ENCODE measurements around the gene ABCA9. TPM values are rescaled to one million over a fixed set of nuclear protein-coding genes. Genes with fewer than 3 reads are reported as not detected.

Gene ABCA9, protein sequence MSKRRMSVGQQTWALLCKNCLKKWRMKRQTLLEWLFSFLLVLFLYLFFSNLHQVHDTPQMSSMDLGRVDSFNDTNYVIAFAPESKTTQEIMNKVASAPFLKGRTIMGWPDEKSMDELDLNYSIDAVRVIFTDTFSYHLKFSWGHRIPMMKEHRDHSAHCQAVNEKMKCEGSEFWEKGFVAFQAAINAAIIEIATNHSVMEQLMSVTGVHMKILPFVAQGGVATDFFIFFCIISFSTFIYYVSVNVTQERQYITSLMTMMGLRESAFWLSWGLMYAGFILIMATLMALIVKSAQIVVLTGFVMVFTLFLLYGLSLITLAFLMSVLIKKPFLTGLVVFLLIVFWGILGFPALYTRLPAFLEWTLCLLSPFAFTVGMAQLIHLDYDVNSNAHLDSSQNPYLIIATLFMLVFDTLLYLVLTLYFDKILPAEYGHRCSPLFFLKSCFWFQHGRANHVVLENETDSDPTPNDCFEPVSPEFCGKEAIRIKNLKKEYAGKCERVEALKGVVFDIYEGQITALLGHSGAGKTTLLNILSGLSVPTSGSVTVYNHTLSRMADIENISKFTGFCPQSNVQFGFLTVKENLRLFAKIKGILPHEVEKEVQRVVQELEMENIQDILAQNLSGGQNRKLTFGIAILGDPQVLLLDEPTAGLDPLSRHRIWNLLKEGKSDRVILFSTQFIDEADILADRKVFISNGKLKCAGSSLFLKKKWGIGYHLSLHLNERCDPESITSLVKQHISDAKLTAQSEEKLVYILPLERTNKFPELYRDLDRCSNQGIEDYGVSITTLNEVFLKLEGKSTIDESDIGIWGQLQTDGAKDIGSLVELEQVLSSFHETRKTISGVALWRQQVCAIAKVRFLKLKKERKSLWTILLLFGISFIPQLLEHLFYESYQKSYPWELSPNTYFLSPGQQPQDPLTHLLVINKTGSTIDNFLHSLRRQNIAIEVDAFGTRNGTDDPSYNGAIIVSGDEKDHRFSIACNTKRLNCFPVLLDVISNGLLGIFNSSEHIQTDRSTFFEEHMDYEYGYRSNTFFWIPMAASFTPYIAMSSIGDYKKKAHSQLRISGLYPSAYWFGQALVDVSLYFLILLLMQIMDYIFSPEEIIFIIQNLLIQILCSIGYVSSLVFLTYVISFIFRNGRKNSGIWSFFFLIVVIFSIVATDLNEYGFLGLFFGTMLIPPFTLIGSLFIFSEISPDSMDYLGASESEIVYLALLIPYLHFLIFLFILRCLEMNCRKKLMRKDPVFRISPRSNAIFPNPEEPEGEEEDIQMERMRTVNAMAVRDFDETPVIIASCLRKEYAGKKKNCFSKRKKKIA (N-terminal part only)
- polyA plus RNA-seq (2013, experiment 1 of 2): not detected
- polyA plus RNA-seq (2013, experiment 2 of 2): not detected

DNA sequence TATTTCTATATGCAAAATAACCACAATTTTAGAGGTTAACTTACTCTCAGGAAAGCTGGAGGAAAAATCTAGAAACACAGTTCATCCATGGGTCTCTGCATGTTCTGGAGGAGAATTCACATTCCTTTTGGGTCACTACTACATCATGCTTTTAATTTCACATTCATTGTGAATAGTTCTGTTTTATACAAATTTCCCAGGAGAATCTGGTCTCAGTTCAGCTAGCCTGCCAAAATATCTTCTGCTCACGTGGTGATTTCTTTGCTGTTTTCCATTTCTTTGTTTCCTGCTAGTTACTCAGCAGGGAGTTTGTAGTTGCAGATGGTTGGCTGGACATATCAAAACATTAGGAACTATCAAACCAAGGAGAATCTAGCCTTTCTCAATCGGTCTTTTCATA lies at the start of gene ABCA9:
Gene ABCA9 (minus strand): TSS at position 106 of the 400 bp plus-strand sequence. CDS start 9,801 bp downstream, outside the sequence.
- DNase-seq: no peak

DNA sequence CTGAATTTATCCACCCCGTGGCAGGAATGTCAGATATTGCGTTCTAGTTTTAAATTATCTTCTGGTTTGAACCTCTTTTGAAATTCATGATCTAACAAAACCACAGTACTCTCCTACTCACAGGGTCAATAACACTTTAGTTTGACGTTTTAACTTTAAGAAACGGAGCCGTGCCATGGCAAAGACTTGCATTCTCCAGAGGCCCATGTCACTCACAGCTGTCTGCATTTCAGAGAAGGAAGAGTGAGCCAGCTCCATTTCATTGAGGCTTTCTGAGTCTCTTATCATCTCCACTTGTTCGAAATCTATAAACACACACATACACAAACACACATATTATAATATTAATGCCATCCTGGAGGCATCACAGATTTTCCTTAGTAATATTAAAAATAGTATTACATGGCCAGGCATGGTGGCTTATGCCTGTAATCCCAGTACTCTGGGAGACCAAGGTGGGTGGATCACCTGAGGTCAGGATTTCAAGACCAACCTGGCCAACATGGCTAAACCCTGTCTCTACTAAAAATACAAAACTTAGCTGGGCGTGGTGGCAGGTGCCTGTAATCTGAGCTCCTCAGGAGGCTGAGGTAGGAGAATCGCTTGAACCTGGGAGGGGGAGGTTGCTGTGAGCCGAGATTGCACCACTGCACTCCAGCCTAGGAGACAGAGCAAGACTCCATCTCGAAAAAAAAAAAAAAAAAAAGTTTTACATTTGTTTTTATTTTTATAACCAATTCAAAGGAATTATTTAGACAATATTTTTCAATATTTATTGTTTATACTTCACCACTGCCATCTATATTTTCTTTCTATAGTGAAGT lies 45.4 kb upstream of the ABCA9 start:
- Histone ChIP-seq H3K27me3 (ENCODE audit: insufficient read depth, low read length, poor library complexity) (no peaks in the 10 kb centered on the region), H3K4me3 (ENCODE audit: low read length) (no peak overlapping the region), H3K79me2 (ENCODE audit: control insufficient read depth, insufficient read depth, low read length) (no peaks in the 10 kb centered on the region), H2BK5ac (ENCODE audit: low read length) (no peak overlapping the region), H3K18ac (ENCODE audit: low read length) (no peak overlapping the region), H4K8ac (ENCODE audit: low read depth, low read length) (no peak overlapping the region), H2AK5ac (ENCODE audit: low read length) (no peak overlapping the region), H2BK120ac (ENCODE audit: low read depth, low read length) (no peak overlapping the region), H3K56ac (ENCODE audit: low read length) (no peak overlapping the region), H3K23ac (ENCODE audit: low read length) (no peak overlapping the region), H4K5ac (ENCODE audit: low read length) (no peak overlapping the region), H3K79me1 (ENCODE audit: low read length) (no peaks in the 10 kb centered on the region), H3K9ac (ENCODE audit: low read length) (no peak overlapping the region), H3K4me2 (ENCODE audit: low read length) (no peak overlapping the region), H3K4ac (ENCODE audit: low read depth, low read length) (no peak overlapping the region), H2BK15ac (replicated peaks; ENCODE audit: low read depth) (no peak overlapping the region), H3K27ac (ENCODE audit: low read depth, low read length) (no peak overlapping the region), H3K4me1 (ENCODE audit: control insufficient read depth, low read depth, low read length) (no peaks in the 10 kb centered on the region), H3K36me3 (ENCODE audit: control insufficient read depth, insufficient read depth, low read length) (no peaks in the 10 kb centered on the region)
- WGBS (ENCODE audit: extremely low coverage, insufficient coverage, low lambda C conversion rate): no CpG with 5 or more reads among the region's 10 CpGs
- DNase-seq: no peak

More for the DNA sequence above, at the start of gene ABCA9:
- Histone ChIP-seq H3K18ac (ENCODE audit: low read length) (no peak within 1 kb of the TSS), H3K36me3 (ENCODE audit: control insufficient read depth, insufficient read depth, low read length) (no peaks in the 10 kb centered on the region), H3K23ac (ENCODE audit: low read length) (no peak within 1 kb of the TSS), H2BK120ac (ENCODE audit: low read depth, low read length) (no peak within 1 kb of the TSS), H2AK5ac (ENCODE audit: low read length) (no peak within 1 kb of the TSS), H2BK5ac (ENCODE audit: low read length) (no peak within 1 kb of the TSS), H3K4me1 (ENCODE audit: control insufficient read depth, low read depth, low read length) (no peaks in the 10 kb centered on the region), H3K79me2 (ENCODE audit: control insufficient read depth, insufficient read depth, low read length) (no peaks in the 10 kb centered on the region), H4K8ac (ENCODE audit: low read depth, low read length) (no peak within 1 kb of the TSS), H3K4ac (ENCODE audit: low read depth, low read length) (no peak within 1 kb of the TSS), H3K9ac (ENCODE audit: low read length) (no peak within 1 kb of the TSS), H3K27ac (ENCODE audit: low read depth, low read length) (no peak within 1 kb of the TSS), H3K27me3 (ENCODE audit: insufficient read depth, low read length, poor library complexity) (no peaks in the 10 kb centered on the region), H3K79me1 (ENCODE audit: low read length) (no peaks in the 10 kb centered on the region), H4K5ac (ENCODE audit: low read length) (no peak within 1 kb of the TSS), H3K4me2 (ENCODE audit: low read length) (no peak within 1 kb of the TSS), H2BK15ac (replicated peaks; ENCODE audit: low read depth) (no peak within 1 kb of the TSS), H3K56ac (ENCODE audit: low read length) (no peak within 1 kb of the TSS), H3K4me3 (ENCODE audit: low read length) (no peak within 1 kb of the TSS)
- no CpG with 5 or more reads among the region's 2 CpGs for WGBS (ENCODE audit: extremely low coverage, insufficient coverage, low lambda C conversion rate)

DNA sequence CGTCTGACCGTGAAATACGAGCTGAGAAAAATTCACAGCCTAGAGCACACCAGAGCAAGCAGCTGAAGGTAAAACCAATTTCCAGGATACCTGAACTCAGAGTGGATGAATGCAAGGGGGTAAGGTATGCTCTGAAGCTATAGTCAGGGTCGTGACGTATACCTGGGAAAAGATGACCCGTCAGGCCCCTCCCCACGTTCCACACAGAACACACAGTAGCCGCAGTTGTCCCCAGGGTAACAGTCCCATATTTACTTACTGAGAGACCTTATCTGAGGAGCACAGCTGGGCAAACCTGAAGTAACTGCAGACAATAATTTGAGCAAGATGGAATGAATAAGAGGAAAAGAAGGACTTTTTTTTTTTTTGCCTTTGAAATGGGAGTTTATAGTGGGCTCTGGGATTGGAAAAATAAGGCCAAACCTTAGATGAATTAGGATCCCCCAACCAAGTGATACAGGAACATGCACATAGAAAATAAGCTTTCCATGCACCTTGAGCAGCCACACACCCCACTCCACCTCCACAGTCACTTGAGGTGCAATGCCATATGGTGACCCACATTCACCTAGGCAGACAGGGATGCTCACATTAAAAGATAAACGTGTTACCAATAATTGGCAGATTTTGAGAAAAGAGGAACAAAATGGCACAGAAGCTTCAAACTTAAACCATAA lies 43.0 kb upstream of the ABCA9 start:
- DNase-seq: no peak

DNA sequence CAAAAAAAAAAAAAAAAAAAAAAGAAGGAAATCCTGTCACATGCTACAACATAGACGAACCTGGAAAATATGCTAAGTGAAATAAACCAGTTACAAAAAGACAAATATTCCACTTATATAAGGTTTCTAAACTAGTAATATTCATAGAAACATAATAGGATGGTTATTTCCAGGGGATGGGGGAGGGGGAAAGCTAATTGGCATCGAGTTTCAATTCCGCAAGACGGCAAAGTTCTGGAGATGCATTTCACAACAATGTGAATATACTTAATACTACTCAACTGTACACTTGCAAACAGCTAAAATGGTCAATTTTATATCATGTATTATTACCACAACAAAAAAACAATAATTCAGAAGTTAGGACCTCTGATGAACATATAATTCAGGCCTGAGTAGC lies 37.9 kb upstream of the ABCA9 start:
- Histone ChIP-seq H3K27me3 (ENCODE audit: insufficient read depth, low read length, poor library complexity) (no peaks in the 10 kb centered on the region), H4K8ac (ENCODE audit: low read depth, low read length) (no peak overlapping the region), H3K4me2 (ENCODE audit: low read length) (no peak overlapping the region), H2AK5ac (ENCODE audit: low read length) (no peak overlapping the region), H2BK15ac (replicated peaks; ENCODE audit: low read depth) (no peak overlapping the region), H3K36me3 (ENCODE audit: control insufficient read depth, insufficient read depth, low read length) (no peaks in the 10 kb centered on the region), H3K79me2 (ENCODE audit: control insufficient read depth, insufficient read depth, low read length) (no peaks in the 10 kb centered on the region), H3K56ac (ENCODE audit: low read length) (no peak overlapping the region), H3K23ac (ENCODE audit: low read length) (no peak overlapping the region), H2BK120ac (ENCODE audit: low read depth, low read length) (no peak overlapping the region), H3K27ac (ENCODE audit: low read depth, low read length) (no peak overlapping the region), H3K79me1 (ENCODE audit: low read length) (no peaks in the 10 kb centered on the region), H2BK5ac (ENCODE audit: low read length) (no peak overlapping the region), H3K9ac (ENCODE audit: low read length) (no peak overlapping the region), H3K4me3 (ENCODE audit: low read length) (no peak overlapping the region), H3K18ac (ENCODE audit: low read length) (no peak overlapping the region), H4K5ac (ENCODE audit: low read length) (no peak overlapping the region), H3K4me1 (ENCODE audit: control insufficient read depth, low read depth, low read length) (no peaks in the 10 kb centered on the region), H3K4ac (ENCODE audit: low read depth, low read length) (no peak overlapping the region)
- no CpG with 5 or more reads among the region's 4 CpGs for WGBS (ENCODE audit: extremely low coverage, insufficient coverage, low lambda C conversion rate)
- DNase-seq: no peak

More for the DNA sequence above, 43.0 kb upstream of the ABCA9 start:
- Histone ChIP-seq H2BK5ac (ENCODE audit: low read length) (no peak overlapping the region), H2AK5ac (ENCODE audit: low read length) (no peak overlapping the region), H3K36me3 (ENCODE audit: control insufficient read depth, insufficient read depth, low read length) (no peaks in the 10 kb centered on the region), H3K9ac (ENCODE audit: low read length) (no peak overlapping the region), H3K18ac (ENCODE audit: low read length) (no peak overlapping the region), H3K79me1 (ENCODE audit: low read length) (no peaks in the 10 kb centered on the region), H3K23ac (ENCODE audit: low read length) (no peak overlapping the region), H4K5ac (ENCODE audit: low read length) (no peak overlapping the region), H3K4me3 (ENCODE audit: low read length) (no peak overlapping the region), H2BK15ac (replicated peaks; ENCODE audit: low read depth) (no peak overlapping the region), H2BK120ac (ENCODE audit: low read depth, low read length) (no peak overlapping the region), H3K56ac (ENCODE audit: low read length) (no peak overlapping the region), H3K79me2 (ENCODE audit: control insufficient read depth, insufficient read depth, low read length) (no peaks in the 10 kb centered on the region), H3K4ac (ENCODE audit: low read depth, low read length) (no peak overlapping the region), H4K8ac (ENCODE audit: low read depth, low read length) (no peak overlapping the region), H3K4me1 (ENCODE audit: control insufficient read depth, low read depth, low read length) (no peaks in the 10 kb centered on the region), H3K4me2 (ENCODE audit: low read length) (no peak overlapping the region), H3K27me3 (ENCODE audit: insufficient read depth, low read length, poor library complexity) (no peaks in the 10 kb centered on the region), H3K27ac (ENCODE audit: low read depth, low read length) (no peak overlapping the region)
- WGBS (ENCODE audit: extremely low coverage, insufficient coverage, low lambda C conversion rate): no CpG with 5 or more reads among the region's 9 CpGs
